Liver (tissue), 9 donors: ENCODE data around the gene TMEM35B. TPM values are rescaled to one million over a fixed set of nuclear protein-coding genes. Genes with fewer than 3 reads are reported as not detected.
"Not testable (repeated sequence)": the region's sequence is repeated elsewhere in the genome, so short reads cannot be mapped to it uniquely, and the experiment has no call there.

Experiments
- DNase-seq: peaks from one replicate; pipeline ENCODE4 v3.0.0-alpha.2; 2017; ENCODE audit warnings: low spot score
- H3K27ac ChIP-seq, 2 donors: one replicate each; pipeline ENCODE4 v1.7.0; 2013; ENCODE audit warnings: inconsistent platforms in 2 of 2, low read length in 2 of 2, control low read depth in 1 of 2, low read depth in 1 of 2, mild to moderate bottlenecking in 1 of 2
- H3K27me3 ChIP-seq, 4 donors: one replicate each; pipeline versions ENCODE4 v1.6.1 to v1.7.0; 2013; ENCODE audit warnings: low read length in 3 of 4, inconsistent platforms in 1 of 4, mild to moderate bottlenecking in 1 of 4, moderate library complexity in 1 of 4; ENCODE audit not compliant: control insufficient read depth in 4 of 4, insufficient read depth in 4 of 4
- H3K36me3 ChIP-seq, 4 donors: one replicate each; pipeline versions ENCODE4 v1.6.1 to v1.7.0; 2013; ENCODE audit warnings: low read length in 3 of 4, mild to moderate bottlenecking in 3 of 4, low read depth in 1 of 4, moderate library complexity in 1 of 4; ENCODE audit not compliant: control insufficient read depth in 4 of 4, insufficient read depth in 3 of 4
- H3K4me1 ChIP-seq, 4 donors: one replicate each; pipeline versions ENCODE4 v1.6.1 to v1.7.0; 2013; ENCODE audit warnings: low read length in 3 of 4, mild to moderate bottlenecking in 3 of 4, moderate library complexity in 1 of 4; ENCODE audit not compliant: control insufficient read depth in 4 of 4, insufficient read depth in 4 of 4
- H3K4me3 ChIP-seq, 3 donors: one replicate each; pipeline versions ENCODE4 v1.6.1 to v1.7.0; 2013; ENCODE audit warnings: low read length in 3 of 3, control low read depth in 1 of 3, low read depth in 1 of 3, mild to moderate bottlenecking in 1 of 3
- H3K9ac ChIP-seq, 2 donors: one replicate each; pipeline ENCODE4 v1.7.0; 2013; ENCODE audit warnings: low read length in 2 of 2, mild to moderate bottlenecking in 2 of 2, moderate library complexity in 2 of 2, control low read depth in 1 of 2, low read depth in 1 of 2
- H3K9me3 ChIP-seq, 4 donors: one replicate each; pipeline versions ENCODE4 v1.6.1 to v1.7.0; 2013; ENCODE audit warnings: low read length in 3 of 4; ENCODE audit not compliant: control insufficient read depth in 4 of 4
- ATF3 ChIP-seq: IDR thresholded peaks from 2 replicates; pipeline ENCODE4 v1.6.1; 2016; ENCODE audit warnings: antibody characterized with exemption
- CTCF ChIP-seq: fragments of 150-350 bp; IDR thresholded peaks from 2 replicates; pipeline ENCODE4 v1.5.1; 2017; ENCODE audit warnings: improper control_type of control experiment, low read depth, low read length; ENCODE audit not compliant: missing input control
- FOXA2 ChIP-seq: IDR thresholded peaks from 2 replicates; pipeline ENCODE4 v1.6.1; 2016; ENCODE audit warnings: antibody characterized with exemption
- GABPA ChIP-seq, 2 donors: IDR thresholded peaks in 1 of 2; conservative IDR thresholded peaks in 1 of 2; 2 replicates each; pipeline ENCODE4 v1.6.1; 2016; ENCODE audit warnings: antibody characterized with exemption in 2 of 2, mild to moderate bottlenecking in 1 of 2, moderate library complexity in 1 of 2
- HNF4G ChIP-seq: IDR thresholded peaks from 2 replicates; pipeline ENCODE4 v1.6.1; 2016; ENCODE audit warnings: antibody characterized with exemption
- JUND ChIP-seq, 2 donors: IDR thresholded peaks; 2 replicates each; pipeline ENCODE4 v1.6.1; 2016; ENCODE audit warnings: antibody characterized with exemption in 2 of 2
- NR2F2 ChIP-seq: IDR thresholded peaks from 2 replicates; pipeline ENCODE4 v1.6.1; 2016; ENCODE audit warnings: antibody characterized with exemption
- RAD21 ChIP-seq, 2 donors: IDR thresholded peaks; 2 replicates each; pipeline ENCODE4 v1.6.1; 2016; ENCODE audit warnings: antibody characterized with exemption in 2 of 2, mild to moderate bottlenecking in 2 of 2
- REST ChIP-seq: IDR thresholded peaks from 2 replicates; pipeline ENCODE4 v1.6.1; 2016; ENCODE audit warnings: antibody characterized with exemption, mild to moderate bottlenecking
- RXRA ChIP-seq, 2 donors: IDR thresholded peaks; 2 replicates each; pipeline ENCODE4 v1.6.1; 2017 to 2018; ENCODE audit warnings: antibody characterized with exemption in 2 of 2, mild to moderate bottlenecking in 1 of 2
- SP1 ChIP-seq: IDR thresholded peaks from 2 replicates; pipeline ENCODE4 v1.6.1; 2018; ENCODE audit warnings: antibody characterized with exemption, mild to moderate bottlenecking
- YY1 ChIP-seq: IDR thresholded peaks from 2 replicates; pipeline ENCODE4 v1.6.1; 2016; ENCODE audit warnings: antibody characterized with exemption, mild to moderate bottlenecking
- ZBTB33 ChIP-seq: IDR thresholded peaks from 2 replicates; pipeline ENCODE4 v1.6.1; 2016; ENCODE audit warnings: antibody characterized with exemption
- WGBS: extraction: QIAGEN DNeasy Blood & Tissue Kit; methylation state at CpG from one replicate; pipeline ENCODE4 v1.1.7; 2013; 5-methylcytosine and 5-hydroxymethylcytosine counted together
- polyA plus RNA-seq, 2 donors: library from polyadenylated mRNA; stranded (reverse) in 1 of 2; unstranded in 1 of 2; fragments of 200-250 nt in 1 of 2; fragments of >200 nt in 1 of 2; fragmentation: Nextera tagmentation in 1 of 2; extraction: Ambion mirVana in 1 of 2; gene quantifications; one replicate each; pipeline versions ENCODE4 v1.2.1 to v1.2.3, GENCODE V29; 2013 to 2015
- total RNA-seq, 2 donors: library from RNA; depleted of rRNA; stranded (reverse); fragments of >200 nt; gene quantifications; one replicate each; pipeline ENCODE4 v1.2.3, GENCODE V29; 2014
- donor health status: healthy.
- donor health status: healthy.
- donor health status: healthy.
- donor health status: healthy.
- donor health status: healthy.

TMEM35B gene
- total and polyA plus RNA-seq, 4 donors: 13.4 to 31.7 (median 20.3) TPM

GRCh38 chr1:34950428-34950827 lies 34.7 kb downstream of the TMEM35B start (continued):
- no peak for TF ChIP-seq ZBTB33
- TF ChIP-seq RAD21 (IDR thresholded peaks at IDR 0.05): no peak
- TF ChIP-seq RXRA (IDR thresholded peaks at IDR 0.05): no peak
- no peak for TF ChIP-seq ATF3
- no peak for TF ChIP-seq FOXA2
- no peak for TF ChIP-seq YY1
- no peak for TF ChIP-seq SP1
- TF ChIP-seq NR2F2: no peak

- not testable (repeated sequence) for H3K4me1 ChIP-seq, H3K4me3 ChIP-seq, H3K9ac ChIP-seq, H3K9me3 ChIP-seq, DNase-seq, H3K27ac ChIP-seq, H3K27me3 ChIP-seq, H3K36me3 ChIP-seq
- WGBS: 87% methylated on average over 10 of the region's 10 CpGs
These were observed 36.4 kb downstream of the TMEM35B start for GRCh38 chr1:34948739-34949138.

GRCh38 chr1:34947641-34948314 lies 37.4 kb downstream of the TMEM35B start:
- H3K36me3 ChIP-seq, H3K27me3 ChIP-seq, H3K9ac ChIP-seq, H3K27ac ChIP-seq, H3K4me1 ChIP-seq, DNase-seq, H3K9me3 ChIP-seq, H3K4me3 ChIP-seq: not testable (repeated sequence)
- 94% methylated on average over 41 of the region's 41 CpGs for WGBS

GRCh38 chr1:34946211-34946610 lies 38.9 kb downstream of the TMEM35B start:
- H3K27ac ChIP-seq: no peak overlapping the region
- no peak for DNase-seq
- TF ChIP-seq CTCF (no peak), ATF3 (no peak), JUND (IDR thresholded peaks at IDR 0.05) (no peak), YY1 (no peak), GABPA (IDR thresholded peaks at IDR 0.05 in 1 of 2, conservative IDR thresholded peaks at IDR 0.05 in 1 of 2) (no peak), HNF4G (no peak), REST (no peak), ZBTB33 (no peak), NR2F2 (no peak)
- peaks cover 0 to 2% (median 0%) of the 10 kb centered on the region in 4 donors for H3K36me3 ChIP-seq
- H3K4me3 ChIP-seq: no peak overlapping the region
- H3K27me3 ChIP-seq: peaks cover 0 to 4% (median 0%) of the 10 kb centered on the region in 4 donors
- no peaks in the 10 kb centered on the region for H3K9me3 ChIP-seq
- H3K9ac ChIP-seq: no peak overlapping the region
- 94% methylated on average over 6 of the region's 6 CpGs for WGBS
- H3K4me1 ChIP-seq: no peaks in the 10 kb centered on the region
